ENCODE results near the gene ST3GAL3.

The ST3GAL3 gene

DNA sequence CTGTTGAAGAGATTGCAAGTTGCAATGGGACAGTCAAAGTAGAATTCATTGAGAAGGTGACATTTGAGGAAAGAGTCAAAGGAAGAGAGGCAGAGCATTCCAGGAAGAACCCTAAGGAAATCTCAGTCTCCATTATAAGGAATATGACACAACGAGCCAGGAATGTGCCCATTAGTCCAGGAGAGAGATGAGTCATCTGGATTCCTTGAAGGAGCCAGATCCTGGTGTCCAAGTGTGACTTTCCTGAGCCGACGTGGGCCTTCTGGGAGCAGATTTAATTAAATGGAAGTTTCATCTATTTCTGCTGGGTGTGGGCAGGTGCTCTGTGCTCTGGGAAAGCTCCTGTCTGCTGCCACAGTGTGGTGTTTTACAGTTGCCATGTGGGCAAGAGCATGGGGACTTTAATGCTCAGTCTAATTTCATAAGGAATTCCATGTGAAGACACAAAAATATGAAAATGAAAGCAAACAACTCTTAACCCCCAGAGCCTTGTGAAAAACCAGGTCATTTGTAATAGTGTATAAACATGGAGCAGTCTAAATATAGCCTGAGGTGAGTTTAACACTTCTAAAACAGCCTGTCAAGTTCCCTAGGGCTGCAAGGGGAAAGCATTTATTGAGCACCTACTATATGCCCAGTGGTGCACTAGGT, 114.8 kb downstream of the ST3GAL3 start:
- Histone ChIP-seq H3K36me3 (ENCODE audit: control insufficient read depth in 1 of 2, insufficient read depth in 2 of 2, low read depth in 1 of 2, low read length in 2 of 2) (peaks cover 3 to 26% of the 10 kb centered on the region in 2 experiments), H3K23ac (ENCODE audit: low read length in 2 of 2) (no peak overlapping the region), H3K4ac (ENCODE audit: low read depth in 1 of 2, low read length in 2 of 2) (no peak overlapping the region), H3K9ac (ENCODE audit: low read length) (no peak overlapping the region), H3K4me3 (ENCODE audit: insufficient read depth in 1 of 2, low read depth in 1 of 2, low read length in 2 of 2) (no peak overlapping the region), H2BK12ac (ENCODE audit: low read length in 2 of 2) (no peak overlapping the region), H4K8ac (ENCODE audit: low read length) (no peak overlapping the region), H2AFZ (ENCODE audit: low read depth, low read length) (no peak overlapping the region), H3K18ac (ENCODE audit: low read depth in 1 of 2, low read length in 2 of 2) (no peak overlapping the region), H3K14ac (ENCODE audit: low read length in 2 of 2) (no peak overlapping the region), H3K4me1 (ENCODE audit: control insufficient read depth, insufficient read depth, low read depth, low read length) (peaks cover 3% of the 10 kb centered on the region), H3K27me3 (ENCODE audit: control insufficient read depth in 1 of 2, insufficient read depth in 1 of 2, low read length in 2 of 2) (no peaks in the 10 kb centered on the region), H3K79me1 (replicated peaks; ENCODE audit: low read length, poor library complexity, severe bottlenecking) (peaks cover 7% of the 10 kb centered on the region), H2BK15ac (ENCODE audit: low read depth, poor library complexity, severe bottlenecking) (no peak overlapping the region), H3K27ac (ENCODE audit: low read length, poor library complexity, severe bottlenecking) (peak overlapping the region; percentile 70), H2AK5ac (ENCODE audit: low read length, severe bottlenecking) (peak overlapping the region; percentile 86), H2BK5ac (ENCODE audit: low read depth, low read length, poor library complexity, severe bottlenecking) (no peak overlapping the region), H2BK120ac (ENCODE audit: low read depth, low read length) (no peak overlapping the region), H4K91ac (ENCODE audit: low read length) (no peak overlapping the region), H3K4me2 (ENCODE audit: low read length, poor library complexity, severe bottlenecking) (no peak overlapping the region), H3K9me3 (ENCODE audit: control insufficient read depth, low read length) (peaks cover 28% of the 10 kb centered on the region)
- WGBS = 0% methylated on average over 3 of the region's 3 CpGs
- peak; percentile 96 for DNase-seq

GRCh38 chr1:43824795-43825194, 117.5 kb downstream of the ST3GAL3 start:
- Histone ChIP-seq H2BK12ac (ENCODE audit: low read length in 2 of 2) (no peak overlapping the region), H3K4ac (ENCODE audit: low read depth in 1 of 2, low read length in 2 of 2) (no peak overlapping the region), H2BK5ac (ENCODE audit: low read depth, low read length, poor library complexity, severe bottlenecking) (no peak overlapping the region), H4K8ac (ENCODE audit: low read length) (no peak overlapping the region), H3K9me3 (ENCODE audit: control insufficient read depth, low read length) (peaks cover 2% of the 10 kb centered on the region), H3K79me1 (replicated peaks; ENCODE audit: low read length, poor library complexity, severe bottlenecking) (peaks cover 10% of the 10 kb centered on the region), H2AK5ac (ENCODE audit: low read length, severe bottlenecking) (no peak overlapping the region), H3K9ac (ENCODE audit: low read length) (no peak overlapping the region), H3K4me2 (ENCODE audit: low read length, poor library complexity, severe bottlenecking) (no peak overlapping the region), H4K91ac (ENCODE audit: low read length) (no peak overlapping the region), H3K18ac (ENCODE audit: low read depth in 1 of 2, low read length in 2 of 2) (no peak overlapping the region), H2AFZ (ENCODE audit: low read depth, low read length) (no peak overlapping the region), H3K14ac (ENCODE audit: low read length in 2 of 2) (no peak overlapping the region), H2BK120ac (ENCODE audit: low read depth, low read length) (no peak overlapping the region), H3K27ac (ENCODE audit: low read length, poor library complexity, severe bottlenecking) (no peak overlapping the region), H3K27me3 (ENCODE audit: control insufficient read depth in 1 of 2, insufficient read depth in 1 of 2, low read length in 2 of 2) (no peaks in the 10 kb centered on the region), H3K36me3 (ENCODE audit: control insufficient read depth in 1 of 2, insufficient read depth in 2 of 2, low read depth in 1 of 2, low read length in 2 of 2) (peaks cover 0 to 13% of the 10 kb centered on the region in 2 experiments), H3K4me3 (ENCODE audit: insufficient read depth in 1 of 2, low read depth in 1 of 2, low read length in 2 of 2) (no peak overlapping the region), H2BK15ac (ENCODE audit: low read depth, poor library complexity, severe bottlenecking) (no peak overlapping the region), H3K23ac (ENCODE audit: low read length in 2 of 2) (no peak overlapping the region), H3K4me1 (ENCODE audit: control insufficient read depth, insufficient read depth, low read depth, low read length) (peaks cover 3% of the 10 kb centered on the region)
- 100% methylated on average over 1 of the region's 1 CpG for WGBS
- DNase-seq = no peak

DNA sequence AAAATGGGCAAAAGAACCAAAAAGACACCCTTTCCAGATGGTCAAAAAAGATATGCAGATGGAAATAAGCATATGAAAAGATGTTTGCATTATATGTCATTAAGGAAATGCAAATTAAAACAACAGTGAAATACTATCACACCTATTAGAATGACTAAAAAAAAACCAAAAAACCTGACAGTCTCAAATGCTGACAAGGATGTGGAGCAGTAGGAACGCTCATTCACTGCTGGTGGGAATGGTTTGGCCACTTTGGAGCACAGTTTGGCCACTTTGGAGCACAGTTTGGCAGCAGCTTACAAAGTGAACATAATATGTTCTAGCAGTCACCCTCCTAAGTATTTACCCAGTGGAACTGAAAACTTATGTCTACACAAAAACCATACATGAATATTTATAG, 121.2 kb downstream of the ST3GAL3 start:
- 93% methylated on average over 1 of the region's 1 CpG for whole genome bisulfite sequencing
- H4K8ac ChIP-seq (ENCODE audit: low read length) = no peak overlapping the region
- no peak overlapping the region for H4K91ac ChIP-seq (ENCODE audit: low read length)

GRCh38 chr1:43830802-43831201, 123.5 kb downstream of the ST3GAL3 start:
- H3K4me2 ChIP-seq (ENCODE audit: low read length, poor library complexity, severe bottlenecking) = no peak overlapping the region
- no peak overlapping the region for H3K18ac ChIP-seq (ENCODE audit: low read depth in 1 of 2, low read length in 2 of 2)
- H2AK5ac ChIP-seq (ENCODE audit: low read length, severe bottlenecking) = no peak overlapping the region
- no peak for DNase-seq
- no peak overlapping the region for H2BK12ac ChIP-seq (ENCODE audit: low read length in 2 of 2)
- H3K36me3 ChIP-seq (ENCODE audit: control insufficient read depth in 1 of 2, insufficient read depth in 2 of 2, low read depth in 1 of 2, low read length in 2 of 2) = peaks cover 0 to 14% of the 10 kb centered on the region in 2 experiments
- H3K14ac ChIP-seq (ENCODE audit: low read length in 2 of 2) = no peak overlapping the region
- no peak overlapping the region for H3K27ac ChIP-seq (ENCODE audit: low read length, poor library complexity, severe bottlenecking)
- H2AFZ ChIP-seq (ENCODE audit: low read depth, low read length) = no peak overlapping the region
- no peak overlapping the region for H2BK120ac ChIP-seq (ENCODE audit: low read depth, low read length)
- H3K27me3 ChIP-seq (ENCODE audit: control insufficient read depth in 1 of 2, insufficient read depth in 1 of 2, low read length in 2 of 2) = no peaks in the 10 kb centered on the region
- H3K4me3 ChIP-seq (ENCODE audit: insufficient read depth in 1 of 2, low read depth in 1 of 2, low read length in 2 of 2) = no peak overlapping the region
- H3K9ac ChIP-seq (ENCODE audit: low read length) = no peak overlapping the region
- H3K23ac ChIP-seq (ENCODE audit: low read length in 2 of 2) = no peak overlapping the region
- no peak overlapping the region for H4K91ac ChIP-seq (ENCODE audit: low read length)
- no peaks in the 10 kb centered on the region for H3K9me3 ChIP-seq (ENCODE audit: control insufficient read depth, low read length)
- H4K8ac ChIP-seq (ENCODE audit: low read length) = no peak overlapping the region
- H3K4me1 ChIP-seq (ENCODE audit: control insufficient read depth, insufficient read depth, low read depth, low read length) = peaks cover 20% of the 10 kb centered on the region
- no peak overlapping the region for H2BK5ac ChIP-seq (ENCODE audit: low read depth, low read length, poor library complexity, severe bottlenecking)
- peaks cover 5% of the 10 kb centered on the region for H3K79me1 ChIP-seq (replicated peaks; ENCODE audit: low read length, poor library complexity, severe bottlenecking)
- no peak overlapping the region for H2BK15ac ChIP-seq (ENCODE audit: low read depth, poor library complexity, severe bottlenecking)
- no peak overlapping the region for H3K4ac ChIP-seq (ENCODE audit: low read depth in 1 of 2, low read length in 2 of 2)

More for the DNA sequence above, 121.2 kb downstream of the ST3GAL3 start:
- no peak overlapping the region for H3K27ac ChIP-seq (ENCODE audit: low read length, poor library complexity, severe bottlenecking)
- H3K27me3 ChIP-seq (ENCODE audit: control insufficient read depth in 1 of 2, insufficient read depth in 1 of 2, low read length in 2 of 2) = no peaks in the 10 kb centered on the region
- H2BK120ac ChIP-seq (ENCODE audit: low read depth, low read length) = no peak overlapping the region
- no peak overlapping the region for H2BK5ac ChIP-seq (ENCODE audit: low read depth, low read length, poor library complexity, severe bottlenecking)
- H3K4me2 ChIP-seq (ENCODE audit: low read length, poor library complexity, severe bottlenecking) = no peak overlapping the region
- H3K23ac ChIP-seq (ENCODE audit: low read length in 2 of 2) = no peak overlapping the region
- H3K4me1 ChIP-seq (ENCODE audit: control insufficient read depth, insufficient read depth, low read depth, low read length) = peaks cover 2% of the 10 kb centered on the region
- peaks cover 9% of the 10 kb centered on the region for H3K79me1 ChIP-seq (replicated peaks; ENCODE audit: low read length, poor library complexity, severe bottlenecking)
- no peak overlapping the region for H3K9ac ChIP-seq (ENCODE audit: low read length)
- H3K9me3 ChIP-seq (ENCODE audit: control insufficient read depth, low read length) = no peaks in the 10 kb centered on the region
- H3K4me3 ChIP-seq (ENCODE audit: insufficient read depth in 1 of 2, low read depth in 1 of 2, low read length in 2 of 2) = no peak overlapping the region
- H2BK15ac ChIP-seq (ENCODE audit: low read depth, poor library complexity, severe bottlenecking) = no peak overlapping the region
- no peak overlapping the region for H3K4ac ChIP-seq (ENCODE audit: low read depth in 1 of 2, low read length in 2 of 2)
- DNase-seq = no peak
- no peak overlapping the region for H2BK12ac ChIP-seq (ENCODE audit: low read length in 2 of 2)
- no peak overlapping the region for H3K18ac ChIP-seq (ENCODE audit: low read depth in 1 of 2, low read length in 2 of 2)
- no peak overlapping the region for H3K14ac ChIP-seq (ENCODE audit: low read length in 2 of 2)
- peaks cover 0 to 16% of the 10 kb centered on the region in 2 experiments for H3K36me3 ChIP-seq (ENCODE audit: control insufficient read depth in 1 of 2, insufficient read depth in 2 of 2, low read depth in 1 of 2, low read length in 2 of 2)
- H2AFZ ChIP-seq (ENCODE audit: low read depth, low read length) = no peak overlapping the region
- no peak overlapping the region for H2AK5ac ChIP-seq (ENCODE audit: low read length, severe bottlenecking)

All from mesenchymal stem cell (in vitro differentiated cells and primary cell).